Hepatocyte (in vitro differentiated cells): Measurements from ENCODE around the gene SYTL5.

Experiments
- EZH2 ChIP-seq: fragments of 200-600 bp; sonication (generic); IDR thresholded peaks from 2 replicates; pipeline ENCODE4 v1.6.1; 2016; ENCODE audit warnings: antibody characterized with exemption, mild to moderate bottlenecking, borderline replicate concordance
- EZH2phosphoT487 ChIP-seq: fragments of 200-600 bp; sonication (generic); IDR thresholded peaks from one replicate; pipeline ENCODE4 v1.6.1; 2018; ENCODE audit warnings: antibody characterized with exemption, mild to moderate bottlenecking, low read depth, moderate library complexity; ENCODE audit not compliant: unreplicated experiment, severe bottlenecking

- TF ChIP-seq EZH2: no peak
- no peak for TF ChIP-seq EZH2phosphoT487
These were observed 123.0 kb downstream of the SYTL5 start for GRCh38 chrX:38129366-38129765.
